ENCODE measurements around the gene SERINC5.
A peak's percentile ranks its signal among the peaks of the same experiment; 100 is the strongest.

Gene SERINC5

DNA sequence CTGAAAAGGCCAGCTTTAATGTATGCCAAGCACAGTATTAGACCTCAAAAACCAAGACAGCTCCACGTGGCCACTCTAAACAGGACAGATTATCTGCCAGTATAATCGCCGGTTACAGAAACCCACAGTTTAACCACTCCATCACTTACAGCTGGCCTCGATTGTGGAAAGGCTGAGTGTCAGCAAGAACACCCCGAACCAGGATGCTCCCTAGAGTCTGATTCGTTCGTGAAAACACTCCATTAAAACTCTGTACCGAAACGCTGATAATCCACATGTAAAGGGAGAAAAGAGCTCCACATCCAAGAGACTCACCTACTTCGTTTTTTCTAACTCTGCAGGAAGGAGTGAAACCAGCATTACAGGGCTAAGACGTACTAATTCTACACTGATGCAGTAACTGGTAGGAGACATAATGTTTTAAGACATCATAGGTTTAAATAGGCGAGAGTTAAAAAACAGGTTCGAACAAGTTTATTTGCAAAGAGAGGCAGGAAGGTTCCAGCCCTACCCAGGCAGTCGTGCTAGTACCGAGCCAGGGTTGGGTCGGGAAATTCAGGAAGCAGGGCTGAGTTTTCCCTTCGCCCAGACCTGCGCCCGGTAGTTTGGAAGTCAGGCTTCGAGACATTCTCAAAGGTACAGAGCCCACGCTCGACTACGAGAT, 949 bp downstream of the SERINC5 start:
- no peak for DNase-seq

- no peak for DNase-seq
Observed at GRCh38 chr5:80251636-80252035, 4.2 kb downstream of the SERINC5 start.

- DNase-seq, result no peak
Observed at GRCh38 chr5:80250801-80251200, 5.0 kb downstream of the SERINC5 start.

DNA sequence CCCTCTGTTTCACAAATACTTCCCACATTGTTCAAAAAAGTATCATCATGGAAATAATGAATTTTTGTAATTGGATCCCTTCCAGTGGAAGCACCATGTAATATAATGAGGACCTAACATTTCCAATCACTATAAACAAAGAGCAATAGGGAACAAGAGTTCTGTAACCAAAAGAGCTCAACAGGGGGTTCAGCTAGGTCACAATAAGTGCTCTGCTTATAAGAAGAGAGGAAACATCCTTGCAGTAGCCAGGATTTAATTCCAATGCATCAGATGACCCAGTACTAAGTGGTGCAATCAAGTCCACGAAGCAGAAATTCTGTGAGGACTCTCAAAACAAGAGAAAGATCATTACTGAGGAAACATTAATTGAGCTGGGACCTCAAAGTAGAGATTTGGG, 5.9 kb downstream of the SERINC5 start:
- DNase-seq, result no peak

GRCh38 chr5:80248378-80248777, 7.5 kb downstream of the SERINC5 start:
- DNase-seq, result no peak

GRCh38 chr5:80246995-80247729, 8.7 kb downstream of the SERINC5 start:
- DNase-seq, result peak; percentile 32

GRCh38 chr5:80246001-80246758, 9.7 kb downstream of the SERINC5 start:
- DNase-seq, result no peak

GRCh38 chr5:80243567-80243966, 12.3 kb downstream of the SERINC5 start:
- no peak for DNase-seq

GRCh38 chr5:80242849-80243248, 13.0 kb downstream of the SERINC5 start:
- no peak for DNase-seq

DNA sequence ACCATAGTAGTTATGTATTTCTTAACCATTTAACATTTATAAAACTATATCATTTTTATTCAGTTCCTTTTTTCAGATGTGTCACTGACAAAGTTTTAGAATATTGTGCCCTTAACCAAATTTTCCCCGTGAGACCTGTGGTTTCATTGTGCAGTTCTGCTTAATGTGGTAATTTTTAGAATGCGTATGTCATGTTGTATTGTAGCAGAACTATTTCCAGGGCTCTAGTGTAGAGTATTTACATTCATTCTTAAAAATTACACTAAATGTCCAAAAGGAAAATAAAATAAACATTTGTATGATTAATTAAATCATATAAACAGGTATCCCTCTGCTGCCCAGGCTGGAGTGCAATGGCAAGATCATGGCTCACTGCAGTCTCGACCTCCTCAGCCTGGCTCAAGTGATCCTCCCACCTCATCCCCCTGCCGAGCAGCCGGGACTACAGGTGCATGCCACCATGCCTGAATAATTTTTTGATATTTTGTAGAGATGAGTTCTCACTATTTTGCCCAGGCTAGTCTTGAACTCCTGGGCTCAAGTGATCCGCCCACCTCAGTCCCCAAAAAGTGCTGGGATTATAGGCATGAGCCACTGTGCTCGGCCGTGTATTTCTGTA, 15.4 kb downstream of the SERINC5 start:
- DNase-seq, result no peak

DNA sequence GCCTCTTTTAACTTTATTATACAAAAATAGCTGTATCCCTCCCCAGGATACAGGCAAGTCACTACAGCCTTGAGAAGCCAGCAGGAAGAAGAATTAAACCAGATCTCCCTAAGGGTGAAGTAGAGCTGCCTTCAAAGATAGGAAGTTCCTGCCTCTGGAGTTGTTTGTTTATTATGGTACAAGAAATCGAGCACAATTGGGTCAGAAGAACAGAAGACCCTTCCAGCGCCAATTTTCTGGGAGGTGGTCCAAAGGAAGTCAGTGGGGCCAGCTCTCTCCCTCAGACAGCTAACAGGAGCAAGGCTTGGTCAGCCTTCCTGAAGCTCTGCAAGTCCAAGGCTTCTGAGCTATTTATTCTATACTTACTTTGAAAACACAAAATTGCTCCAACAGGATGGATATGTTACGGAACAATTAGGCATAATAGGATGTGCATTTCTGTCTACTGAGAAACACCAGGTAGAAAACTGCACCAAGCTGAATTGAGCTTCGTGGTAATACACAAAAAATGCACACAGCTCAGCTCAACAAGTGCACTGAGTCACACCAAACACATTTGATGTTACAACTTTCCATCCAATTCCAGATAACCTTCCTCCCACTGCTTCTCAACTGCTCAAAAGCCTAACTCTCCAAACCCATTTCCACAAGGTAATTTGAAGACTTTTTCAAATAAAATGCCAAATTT, 16.0 kb downstream of the SERINC5 start:
- DNase-seq, result no peak

GRCh38 chr5:80238778-80239679, 16.8 kb downstream of the SERINC5 start:
- no peak for DNase-seq

GRCh38 chr5:80238097-80238496, 17.8 kb downstream of the SERINC5 start:
- no peak for DNase-seq

DNA sequence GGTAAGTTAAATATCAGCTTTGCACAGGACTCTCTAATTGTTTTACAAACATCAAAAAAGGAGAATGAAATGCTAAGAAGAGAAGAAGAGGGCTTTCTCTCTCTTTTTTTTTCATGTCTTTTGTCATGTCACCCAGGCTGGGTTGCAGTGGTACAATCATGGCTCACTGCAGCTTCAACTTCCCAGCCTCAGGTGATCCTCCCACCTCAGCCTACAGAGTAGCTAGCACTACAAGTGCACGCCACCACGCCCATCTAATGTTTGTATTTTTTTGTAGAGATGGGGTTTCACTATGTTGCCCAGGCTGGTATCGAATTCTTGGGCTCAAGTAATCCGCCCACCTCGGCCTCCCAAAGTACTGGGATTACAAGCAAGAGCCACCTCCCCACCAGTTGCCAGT, 18.6 kb downstream of the SERINC5 start:
- DNase-seq, result no peak

DNA sequence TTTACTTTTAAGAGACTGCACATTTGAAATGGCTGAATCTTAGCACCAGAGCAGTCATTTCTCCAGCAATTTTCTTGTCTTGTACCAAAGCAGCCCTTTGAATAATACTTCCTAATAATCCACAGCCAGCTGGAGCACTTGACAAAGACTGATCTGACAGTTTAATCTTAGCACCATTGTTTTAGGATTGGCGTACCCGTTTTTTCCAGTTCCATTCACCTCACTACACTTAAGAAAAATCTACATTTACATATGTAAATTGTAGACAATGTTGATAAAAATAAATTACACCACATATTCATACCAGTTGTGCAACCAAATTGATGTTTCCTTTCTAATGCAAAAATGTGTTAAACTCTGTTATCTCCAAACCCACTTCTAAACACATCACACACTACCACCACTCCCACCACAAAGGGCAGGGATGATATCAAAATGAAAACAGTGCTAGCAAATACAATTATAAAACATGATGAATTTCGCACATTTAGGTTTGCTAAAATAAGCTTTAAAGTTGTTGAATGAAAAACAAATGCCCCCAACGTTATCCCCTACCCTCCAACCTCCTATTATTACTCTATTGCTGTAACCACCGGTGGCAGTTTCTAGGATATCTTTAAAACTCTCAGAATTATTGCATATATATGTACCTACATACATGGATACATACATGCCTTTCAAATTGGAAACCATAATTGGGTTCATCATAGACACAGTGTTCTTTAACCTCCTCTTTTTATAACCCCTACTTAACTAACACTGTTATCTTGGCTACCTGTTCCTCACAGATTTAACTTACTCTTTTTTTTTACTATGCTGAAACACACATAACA, 21.5 kb downstream of the SERINC5 start:
- DNase-seq, result no peak

DNA sequence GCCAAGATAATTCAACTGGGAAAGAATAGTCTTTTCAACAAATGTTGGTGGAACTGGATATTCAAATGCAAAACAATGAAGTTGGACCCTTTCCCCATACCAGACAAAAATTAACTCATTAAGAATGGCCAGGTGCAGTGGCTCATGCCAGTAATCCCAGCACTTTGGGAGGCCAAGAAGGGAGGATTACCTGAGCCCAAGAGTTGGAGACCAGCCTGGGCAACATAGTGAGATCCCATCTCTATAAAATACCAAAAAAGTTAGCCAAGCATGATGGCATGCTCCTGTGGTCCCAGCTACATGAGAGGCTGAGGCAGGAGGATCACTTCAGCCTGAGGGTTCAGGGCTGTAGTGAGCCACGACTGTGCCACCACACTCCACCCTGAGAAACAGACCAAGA, 24.2 kb downstream of the SERINC5 start:
- DNase-seq, result no peak

DNA sequence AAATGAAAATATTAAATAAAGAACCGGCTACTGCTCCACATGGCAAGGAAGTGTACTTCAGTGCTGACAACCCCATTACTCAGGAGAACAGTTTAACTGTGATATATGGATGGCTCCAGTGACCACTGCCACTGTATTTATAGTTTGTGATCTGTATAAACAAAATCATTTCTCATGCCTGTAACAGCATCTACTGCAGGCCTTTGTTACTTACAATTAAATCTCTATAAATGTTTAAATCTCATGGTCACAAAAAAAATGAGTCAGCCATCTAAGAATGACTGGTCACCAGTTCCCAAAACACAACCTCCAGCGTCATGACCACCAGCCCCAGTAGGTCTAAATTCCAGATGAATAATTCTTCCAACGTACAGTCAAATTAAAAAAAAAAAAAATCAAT, 24.6 kb downstream of the SERINC5 start:
- no peak for DNase-seq

DNA sequence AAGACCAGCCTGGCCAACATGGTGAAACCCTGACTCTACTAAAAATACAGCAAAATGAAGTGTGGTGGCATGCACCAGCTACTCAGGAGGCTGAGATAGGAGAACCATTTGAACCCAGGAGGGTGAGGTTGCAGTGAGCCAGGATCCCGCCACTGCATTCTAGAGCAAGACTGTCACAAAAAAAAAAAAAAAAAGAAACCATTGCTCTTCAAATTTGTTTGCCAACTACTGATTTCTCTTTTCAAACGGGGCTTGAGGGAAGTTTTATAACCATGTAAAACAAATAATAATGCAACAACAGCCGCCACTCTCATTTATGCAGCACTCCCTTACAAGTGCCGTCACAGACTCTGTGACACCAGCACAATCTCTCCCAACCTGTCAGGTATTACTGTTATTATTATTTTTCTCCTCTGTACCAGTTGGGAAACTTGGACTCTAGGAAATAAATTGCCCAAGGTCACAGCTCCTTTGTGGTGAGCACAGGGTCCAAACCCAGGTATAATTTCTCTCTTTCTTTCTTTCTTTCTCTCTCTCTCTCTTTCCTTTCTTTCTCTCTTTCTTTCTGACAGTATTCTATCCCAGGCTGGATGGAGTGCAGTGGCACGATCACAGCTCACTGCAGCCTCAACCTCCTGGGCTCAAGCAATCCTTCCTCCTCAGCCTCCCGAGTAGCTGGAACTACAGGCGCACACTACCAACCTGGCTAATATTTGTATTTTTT, 25.4 kb downstream of the SERINC5 start:
- DNase-seq, result no peak

DNA sequence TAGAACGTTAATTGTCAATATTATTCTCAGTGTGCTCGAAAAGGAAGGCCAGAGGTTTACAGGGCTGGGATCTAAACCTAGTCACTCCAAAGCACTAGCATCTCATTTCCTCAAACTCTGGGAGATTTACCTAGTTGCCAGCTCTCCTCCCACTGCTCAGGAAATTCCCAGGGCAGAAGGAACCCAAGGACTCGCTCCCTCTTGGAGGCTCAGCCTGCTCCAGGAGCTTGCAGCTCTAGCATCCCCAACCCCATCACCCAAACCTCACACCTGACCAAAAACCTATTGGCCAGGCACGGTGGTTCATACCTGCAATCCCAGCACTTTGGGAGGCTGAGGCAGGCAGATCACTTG, 26.0 kb downstream of the SERINC5 start:
- DNase-seq, result no peak

GRCh38 chr5:80227979-80228596, 27.8 kb downstream of the SERINC5 start:
- no peak for DNase-seq
